Esophagus squamous epithelium (tissue), 5 donors: ENCODE measurements around the gene CDK8. TPM values are rescaled to one million over a fixed set of nuclear protein-coding genes. Genes with fewer than 3 reads are reported as not detected.

Source experiments
- DNase-seq: peaks from one replicate; lab custom pipeline; 2025; lab: John Stamatoyannopoulos, UW
- H3K27ac ChIP-seq, 4 donors: fragments of 200-600 bp; sonication (generic); one replicate each; pipeline ENCODE4 v1.5.1; 2016 to 2019; ENCODE audit warnings: mild to moderate bottlenecking in 1 of 4
- H3K27me3 ChIP-seq, 4 donors: fragments of 200-600 bp; sonication (generic); 1 replicate in 3 of 4; 2 replicates in 1 of 4; pipeline versions ENCODE4 v1.5.1 to v1.6.0; 2017 to 2021; ENCODE audit warnings: antibody characterized with exemption in 1 of 4
- H3K36me3 ChIP-seq, 3 donors: fragments of 200-600 bp; sonication (generic); one replicate each; pipeline ENCODE4 v1.5.1; 2016 to 2019
- H3K4me1 ChIP-seq, 3 donors: fragments of 200-600 bp; sonication (generic); one replicate each; pipeline ENCODE4 v1.5.1; 2017 to 2019
- H3K4me3 ChIP-seq, 4 donors: fragments of 200-600 bp; sonication (generic); 1 replicate in 3 of 4; 2 replicates in 1 of 4; pipeline ENCODE4 v1.5.1; 2016 to 2019; ENCODE audit warnings: mild to moderate bottlenecking in 2 of 4, moderate library complexity in 1 of 4
- H3K9me3 ChIP-seq, 3 donors: fragments of 200-600 bp; sonication (generic); one replicate each; pipeline ENCODE4 v1.5.1; 2016 to 2019
- CTCF ChIP-seq, 6 experiments: fragments of 450-650 bp in 4 of 6; fragments of 200-600 bp in 2 of 6; sonication (generic) in 2 of 6; IDR thresholded peaks; one replicate each; pipeline ENCODE4 v1.5.1; 2016 to 2019; ENCODE audit warnings: antibody characterized with exemption in 6 of 6, mild to moderate bottlenecking in 4 of 6, moderate library complexity in 4 of 6
- POLR2A ChIP-seq, 4 donors: fragments of 450-650 bp; IDR thresholded peaks; one replicate each; pipeline ENCODE4 v1.6.1; 2017; ENCODE audit warnings: antibody characterized with exemption in 4 of 4, mild to moderate bottlenecking in 4 of 4, moderate library complexity in 3 of 4
- WGBS, 2 donors: methylation state at CpG; one replicate each; pipeline ENCODE4 v1.1.5; 2018; 5-methylcytosine and 5-hydroxymethylcytosine counted together
- intact Hi-C: fragments of 100-400 bp; cut with DNase I; formaldehyde crosslinking; loops from one replicate; pipeline ENCODE4 v1.15.0; 2022
- total RNA-seq, 4 donors: library from RNA; depleted of rRNA; stranded (reverse); fragments of >200 nt; gene quantifications; one replicate each; pipeline ENCODE4 v1.1.0, GENCODE V29; 2016
- donor health status: DM: yes; HTN: yes; CAD: no.

Gene CDK8
- total RNA-seq, 4 donors from 2014 or later, result 8.0 to 16.8 (median 12.7) TPM

GRCh38 chr13:26400545-26400944, 146.6 kb downstream of the CDK8 start:
- WGBS, 2 donors, result 65 to 78% methylated on average over 1 of the region's 1 CpG
- intact Hi-C loops, result no loop called here
- H3K4me3 ChIP-seq, result no peak overlapping the region

GRCh38 chr13:26401069-26401468, 147.1 kb downstream of the CDK8 start:
- H3K27me3 ChIP-seq, result no peaks in the 10 kb centered on the region
- no peak overlapping the region for H3K27ac ChIP-seq
- no peak for DNase-seq
- no peak overlapping the region for H3K4me3 ChIP-seq
- TF ChIP-seq POLR2A (IDR thresholded peaks at IDR 0.05), result no peak
- TF ChIP-seq CTCF (IDR thresholded peaks at IDR 0.05), result no peak
- 89 to 96% methylated on average over 6 of the region's 6 CpGs for WGBS, 2 donors
- H3K36me3 ChIP-seq, result peaks cover 0 to 54% (median 5%) of the 10 kb centered on the region in 3 donors
- no peaks in the 10 kb centered on the region for H3K4me1 ChIP-seq
- intact Hi-C loops, result no loop called here
- H3K9me3 ChIP-seq, result no peaks in the 10 kb centered on the region

More at GRCh38 chr13:26400545-26400944, 146.6 kb downstream of the CDK8 start:
- Histone ChIP-seq H3K27me3 (no peaks in the 10 kb centered on the region), H3K27ac (no peak overlapping the region), H3K4me1 (no peaks in the 10 kb centered on the region), H3K9me3 (no peaks in the 10 kb centered on the region), H3K36me3 (peaks cover 0 to 50% (median 5%) of the 10 kb centered on the region in 3 donors)
- DNase-seq, result no peak
- no peak for TF ChIP-seq CTCF (IDR thresholded peaks at IDR 0.05)
- TF ChIP-seq POLR2A (IDR thresholded peaks at IDR 0.05), result no peak

GRCh38 chr13:26401578-26402021, 147.7 kb downstream of the CDK8 start:
- DNase-seq, result no peak
- TF ChIP-seq CTCF (IDR thresholded peaks at IDR 0.05) (no peak), POLR2A (IDR thresholded peaks at IDR 0.05) (no peak)
- H3K36me3 ChIP-seq, result peaks cover 0 to 54% (median 5%) of the 10 kb centered on the region in 3 donors
- no peak overlapping the region for H3K27ac ChIP-seq
- intact Hi-C loops, result no loop called here
- WGBS, 2 donors, result 68 to 74% methylated on average over 3 of the region's 3 CpGs
- H3K4me3 ChIP-seq, result no peak overlapping the region
- H3K4me1 ChIP-seq, result no peaks in the 10 kb centered on the region
- H3K9me3 ChIP-seq, result no peaks in the 10 kb centered on the region
- no peaks in the 10 kb centered on the region for H3K27me3 ChIP-seq

- no peak for DNase-seq
- WGBS, 2 donors, result 81 to 92% methylated on average over 6 of the region's 6 CpGs
- Histone ChIP-seq H3K4me3 (no peak overlapping the region), H3K36me3 (peaks cover 0 to 33% (median 5%) of the 10 kb centered on the region in 3 donors), H3K4me1 (no peaks in the 10 kb centered on the region), H3K27ac (no peak overlapping the region), H3K9me3 (no peaks in the 10 kb centered on the region), H3K27me3 (no peaks in the 10 kb centered on the region)
- intact Hi-C loops, result no loop called here
- TF ChIP-seq CTCF (IDR thresholded peaks at IDR 0.05) (no peak), POLR2A (IDR thresholded peaks at IDR 0.05) (no peak)
Measured at GRCh38 chr13:26406791-26407190, 152.9 kb downstream of the CDK8 start.

- TF ChIP-seq CTCF (IDR thresholded peaks at IDR 0.05) (no peak), POLR2A (IDR thresholded peaks at IDR 0.05) (no peak)
- no peaks in the 10 kb centered on the region for H3K9me3 ChIP-seq
Measured at GRCh38 chr13:26411206-26411605, 157.3 kb downstream of the CDK8 start.

More at GRCh38 chr13:26411206-26411605, 157.3 kb downstream of the CDK8 start:
- H3K27me3 ChIP-seq, result no peaks in the 10 kb centered on the region
- WGBS, 2 donors, result 77 to 88% methylated on average over 3 of the region's 3 CpGs
- no peak overlapping the region for H3K4me3 ChIP-seq
- DNase-seq, result no peak
- no peaks in the 10 kb centered on the region for H3K36me3 ChIP-seq
- H3K4me1 ChIP-seq, result no peaks in the 10 kb centered on the region
- H3K27ac ChIP-seq, result no peak overlapping the region
- intact Hi-C loops, result no loop called here
